SU-DHL-6 (cell line): ENCODE measurements around the gene ATP6V0C.

Experiments used
- CTCF ChIP-seq: fragments of 200-600 bp; sonication (generic); IDR thresholded peaks from one replicate; pipeline ENCODE4 v1.5.1; 2017; ENCODE audit warnings: antibody characterized with exemption, mild to moderate bottlenecking, low read length, moderate library complexity; ENCODE audit not compliant: insufficient read depth, poor library complexity, severe bottlenecking
- EZH2phosphoT487 ChIP-seq: fragments of 200-600 bp; sonication (generic), shearing (Covaris generic); conservative IDR thresholded peaks from 2 replicates; pipeline ENCODE4 v1.6.1; 2018; ENCODE audit warnings: mild to moderate bottlenecking, antibody characterized with exemption, low read length, moderate library complexity, mixed read lengths

- TF ChIP-seq CTCF: no peak
- no peak for TF ChIP-seq EZH2phosphoT487
Measured at GRCh38 chr16:2481676-2482075, 32.1 kb upstream of the ATP6V0C start.
